HCT116 (cell line): ENCODE data around the gene PIAS3. TPM values are rescaled to one million over a fixed set of nuclear protein-coding genes. Genes with fewer than 3 reads are reported as not detected.

ENCODE experiments used
- ATAC-seq: fragments of 200-7000 bp; cut with Tn5 transposase; 2 replicates; pipeline ENCODE4 v1.9.1; 2020; ENCODE audit warnings: mild to moderate bottlenecking, moderate library complexity
- BruUV-seq: library from RNA; stranded (reverse); fragments of 400-500 nt; replicated peaks from 2 replicates; lab custom pipeline; 2021; lab: Mats Ljungman, UMichigan
- CTCF ChIA-PET: fragments of 300-600 bp; sonication (Branson Sonifier 250); formaldehyde crosslinking; loops from one replicate; lab custom pipeline; 2021; ENCODE audit warnings: antibody characterized with exemption; lab: Charles Lee
- POLR2A ChIA-PET: fragments of 300-600, 350-600 bp; sonication (Branson Sonifier 250); formaldehyde crosslinking; loops from one replicate; lab custom pipeline; 2021; ENCODE audit warnings: antibody characterized with exemption; lab: Charles Lee
- RAD21 ChIA-PET, 2 experiments: fragments of 300-600 bp; sonication (Branson Sonifier 250); formaldehyde crosslinking; loops; one replicate each; lab custom pipeline; 2023; ENCODE audit warnings: low total read pairs in 2 of 2; ENCODE audit not compliant: uncharacterized antibody in 2 of 2, unreplicated experiment in 2 of 2, low non-redundant PET in 1 of 2; lab: Charles Lee
- DNase-seq: peaks from one replicate; pipeline ENCODE4 v3.0.0-alpha.2; 2010; ENCODE audit warnings: low read depth, low spot score
- H2AFZ ChIP-seq: fragments of 200-600 bp; shearing (Covaris generic), sonication (generic); 2 replicates; pipeline ENCODE4 v1.6.1; 2017; ENCODE audit warnings: low read depth, mixed run types, mixed read lengths, antibody characterized with exemption, low read length; ENCODE audit not compliant: poor library complexity, severe bottlenecking
- H3K27ac ChIP-seq: 2 replicates; pipeline ENCODE4 v1.5.1; 2012; ENCODE audit warnings: low read depth, low read length
- H3K27me3 ChIP-seq: fragments of 200-600 bp; sonication (generic); 2 replicates; pipeline ENCODE4 v1.6.1; 2016; ENCODE audit warnings: mixed run types, low read length, mixed read lengths; ENCODE audit not compliant: insufficient read depth
- H3K36me3 ChIP-seq, 2 experiments: fragments of 200-500 bp in 1 of 2; fragments of 200-600 bp in 1 of 2; sonication (Bioruptor generic) in 1 of 2; sonication (generic) in 1 of 2; 2 replicates each; pipeline versions ENCODE4 v1.5.1 to v1.6.1; 2014 to 2016; ENCODE audit warnings: low read length in 2 of 2, inconsistent platforms in 1 of 2, mixed read lengths in 1 of 2, mixed run types in 1 of 2; ENCODE audit not compliant: insufficient read depth in 2 of 2, control insufficient read depth in 1 of 2
- H3K4me1 ChIP-seq, 2 experiments: fragments of 200-600 bp in 1 of 2; sonication (generic) in 1 of 2; 2 replicates each; pipeline versions ENCODE4 v1.5.1 to v1.6.1; 2012 to 2017; ENCODE audit warnings: low read length in 2 of 2, inconsistent platforms in 1 of 2, mild to moderate bottlenecking in 1 of 2, mixed read lengths in 1 of 2, mixed run types in 1 of 2, moderate library complexity in 1 of 2; ENCODE audit not compliant: insufficient read depth in 2 of 2, control insufficient read depth in 1 of 2
- H3K4me2 ChIP-seq: fragments of 200-600 bp; sonication (generic); 2 replicates; pipeline ENCODE4 v1.6.1; 2017; ENCODE audit warnings: mixed run types, low read length, mixed read lengths
- H3K4me3 ChIP-seq, 2 experiments: fragments of 200-600 bp in 1 of 2; sonication (generic) in 1 of 2; replicated peaks in 1 of 2; 2 replicates each; pipeline ENCODE4 v1.5.1; 2011 to 2016; ENCODE audit warnings: low read length in 2 of 2, control low read depth in 1 of 2, low read depth in 1 of 2, mild to moderate bottlenecking in 1 of 2, mixed read lengths in 1 of 2, mixed run types in 1 of 2
- H3K79me2 ChIP-seq: fragments of 200-600 bp; sonication (generic); 2 replicates; pipeline ENCODE4 v1.6.1; 2017; ENCODE audit warnings: mild to moderate bottlenecking, mixed run types, low read length, moderate library complexity, mixed read lengths; ENCODE audit not compliant: insufficient read depth
- H3K9ac ChIP-seq: fragments of 200-600 bp; sonication (generic); 2 replicates; pipeline ENCODE4 v1.6.1; 2016; ENCODE audit warnings: low read length, mixed read lengths
- H3K9me2 ChIP-seq: fragments of 200-600 bp; sonication (generic), shearing (Covaris generic); 2 replicates; pipeline ENCODE4 v1.6.1; 2017; ENCODE audit warnings: mixed run types, mild to moderate bottlenecking, moderate library complexity; ENCODE audit not compliant: insufficient read depth
- H3K9me3 ChIP-seq, 2 experiments: fragments of 200-500 bp in 1 of 2; fragments of 200-600 bp in 1 of 2; sonication (Bioruptor generic) in 1 of 2; sonication (generic) in 1 of 2; 2 replicates each; pipeline ENCODE4 v1.6.1; 2014 to 2017; ENCODE audit warnings: low read length in 2 of 2, mixed read lengths in 2 of 2, inconsistent platforms in 1 of 2, low read depth in 1 of 2, mild to moderate bottlenecking in 1 of 2, mixed run types in 1 of 2, moderate library complexity in 1 of 2; ENCODE audit not compliant: control insufficient read depth in 1 of 2, insufficient read depth in 1 of 2
- H4K20me1 ChIP-seq: fragments of 200-600 bp; sonication (generic), shearing (Covaris generic); 2 replicates; pipeline ENCODE4 v1.6.1; 2017; ENCODE audit warnings: mixed run types, mild to moderate bottlenecking, moderate library complexity; ENCODE audit not compliant: insufficient read depth
- CBX3 ChIP-seq: IDR thresholded peaks from 2 replicates; pipeline ENCODE4 v1.6.1; 2012; ENCODE audit warnings: low read depth
- CEBPB ChIP-seq: IDR thresholded peaks from 2 replicates; pipeline ENCODE4 v1.6.1; 2012; ENCODE audit warnings: low read depth
- CTCF ChIP-seq, 3 experiments: fragments of 200-600 bp in 1 of 3; sonication (generic) in 1 of 3; IDR thresholded peaks in 2 of 3; conservative IDR thresholded peaks in 1 of 3; 2 replicates each; pipeline ENCODE4 v1.5.1; 2012 to 2017; ENCODE audit warnings: low read depth in 2 of 3, low read length in 2 of 3, antibody characterized with exemption in 1 of 3, borderline replicate concordance in 1 of 3, control low read depth in 1 of 3, mild to moderate bottlenecking in 1 of 3, mixed read lengths in 1 of 3, mixed run types in 1 of 3, moderate library complexity in 1 of 3; ENCODE audit not compliant: insufficient read depth in 1 of 3
- EGR1 ChIP-seq: IDR thresholded peaks from 2 replicates; pipeline ENCODE4 v1.6.1; 2012; ENCODE audit warnings: low read depth
- ELF1 ChIP-seq: IDR thresholded peaks from 2 replicates; pipeline ENCODE4 v1.6.1; 2012; ENCODE audit warnings: low read depth, borderline replicate concordance
- EZH2phosphoT487 ChIP-seq: fragments of 200-600 bp; IDR thresholded peaks from 2 replicates; pipeline ENCODE4 v1.6.1; 2018; ENCODE audit warnings: antibody characterized with exemption, borderline replicate concordance
- FOSL1 ChIP-seq: IDR thresholded peaks from 2 replicates; pipeline ENCODE4 v1.6.1; 2012; ENCODE audit warnings: low read depth
- JUND ChIP-seq: IDR thresholded peaks from 2 replicates; pipeline ENCODE4 v1.6.1; 2012
- POLR2A ChIP-seq: IDR thresholded peaks from 2 replicates; pipeline ENCODE4 v1.7.0; 2011; ENCODE audit warnings: borderline replicate concordance; ENCODE audit not compliant: insufficient read depth, insufficient read length; ENCODE audit errors: extremely low read depth
- SIN3A ChIP-seq: IDR thresholded peaks from 2 replicates; pipeline ENCODE4 v1.6.1; 2012; ENCODE audit warnings: low read depth
- SP1 ChIP-seq: IDR thresholded peaks from 2 replicates; pipeline ENCODE4 v1.6.1; 2012; ENCODE audit warnings: low read depth
- TCF7L2 ChIP-seq: IDR thresholded peaks from 2 replicates; pipeline ENCODE4 v1.7.0; 2011; ENCODE audit warnings: borderline replicate concordance, inconsistent platforms; ENCODE audit not compliant: insufficient read depth, insufficient read length; ENCODE audit errors: extremely low read depth
- YY1 ChIP-seq: IDR thresholded peaks from 2 replicates; pipeline ENCODE4 v1.6.1; 2011; ENCODE audit warnings: low read length, low read depth, moderate library complexity, mild to moderate bottlenecking; ENCODE audit not compliant: insufficient replicate concordance; ENCODE audit errors: extremely low read depth
- ZBTB33 ChIP-seq: IDR thresholded peaks from 2 replicates; pipeline ENCODE4 v1.6.1; 2011; ENCODE audit warnings: mild to moderate bottlenecking, low read length, moderate library complexity; ENCODE audit not compliant: insufficient replicate concordance; ENCODE audit errors: extremely low read depth
- ZFX ChIP-seq: fragments of 450-650 bp; IDR thresholded peaks from 2 replicates; pipeline ENCODE4 v1.6.1; 2017
- ZNF274 ChIP-seq: fragments of 200-500 bp; sonication (Bioruptor generic); IDR thresholded peaks from 2 replicates; pipeline ENCODE4 v1.6.1; 2014; ENCODE audit warnings: mild to moderate bottlenecking, low read depth, low read length, inconsistent platforms
- intact Hi-C: fragments of 100-400 bp; cut with micrococcal nuclease; formaldehyde crosslinking; loops from 2 replicates; pipeline ENCODE4 v1.10.0; 2022
- total RNA-seq: library from RNA; stranded (reverse); gene quantifications from one replicate; pipeline ENCODE4 v1.2.1, GENCODE V29; 2021; ENCODE audit not compliant: unreplicated experiment
- TF ChIP-seq, protein P1 (sequence below): IDR thresholded peaks from 2 replicates; pipeline ENCODE4 v1.6.1; 2012
- TF ChIP-seq, protein P2 (sequence below): IDR thresholded peaks from 2 replicates; pipeline ENCODE4 v1.6.1; 2012
- TF ChIP-seq, protein P3 (sequence below): IDR thresholded peaks from 2 replicates; pipeline ENCODE4 v1.6.1; 2012; ENCODE audit warnings: low read depth

The PIAS3 gene
- total RNA-seq, 1 experiment from 2014 or later, result 31.2 TPM

DNA sequence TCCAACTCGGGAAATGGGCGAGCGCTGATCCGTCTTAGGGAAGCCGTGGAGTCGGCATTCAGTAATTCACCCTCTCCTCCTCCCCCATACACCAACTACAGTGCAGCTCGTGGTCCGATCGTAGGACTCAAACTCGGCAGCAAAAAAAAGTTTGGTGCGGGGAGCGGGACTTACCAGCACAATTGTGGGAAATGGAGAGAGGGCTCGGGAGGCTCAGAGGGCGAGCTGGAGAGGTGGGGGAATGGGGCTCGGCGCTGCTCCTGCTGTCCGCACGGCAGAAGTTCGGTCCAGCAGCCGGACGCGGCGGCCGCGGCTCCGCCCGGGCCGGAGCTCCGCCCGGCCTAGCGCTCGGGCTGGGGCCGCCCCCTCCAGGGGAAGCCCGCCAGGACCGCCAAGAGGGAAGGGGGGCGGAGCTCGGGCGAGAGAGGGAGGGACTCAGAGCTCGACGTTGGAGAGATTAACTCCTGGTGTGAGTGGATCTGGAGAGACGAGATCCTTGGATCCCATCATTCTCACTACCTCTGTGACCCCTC lies 676 bp upstream of the PIAS3 start:
- Histone ChIP-seq H3K4me1 (peaks cover 11 to 15% of the 10 kb centered on the region in 2 experiments; a peak in 3 of 4 replicates), H3K9me3 (no peaks in the 10 kb centered on the region), H3K4me2 (peak overlapping the region; percentile 97), H3K9ac (peak overlapping the region; percentile 67), H3K27ac (peak overlapping the region; percentile 71), H3K36me3 (peaks cover 0 to 14% of the 10 kb centered on the region in 2 experiments; a peak in 3 of 4 replicates), H4K20me1 (no peaks in the 10 kb centered on the region), H3K79me2 (peaks cover 5% of the 10 kb centered on the region; the same call in 1 of the 2 replicates), H3K9me2 (no peaks in the 10 kb centered on the region), H3K4me3 (peak overlapping the region; percentile 73 to 75), H3K27me3 (no peaks in the 10 kb centered on the region), H2AFZ (peak overlapping the region; percentile 83)
- ATAC-seq (peak; percentile 81), DNase-seq (peak; percentile 67)
- no TSS peak for BruUV-seq
- intact Hi-C loops, result no loop called here
- ChIA-PET POLR2A (interaction anchor here (0.9 to 2.7 kb wide), 13 partner anchors 10 to 192 kb away, joined by 3 to 22 read pairs (median 5); partner anchors contain the start of genes ANKRD34A, ANKRD35, LIX1L and NUDT17), RAD21 (interaction anchor here in 1 of 2 experiments (1.2 kb wide), 1 partner anchor 176 kb away, joined by 3 read pairs; no protein-coding TSS in a partner anchor), CTCF (interaction anchor here (1.0 to 6.6 kb wide), 8 partner anchors 9 to 120 kb away, joined by 3 to 87 read pairs (median 6); partner anchors contain the start of genes ANKRD34A, NUDT17, POLR3C and POLR3GL)
- TF ChIP-seq, protein P1, sequence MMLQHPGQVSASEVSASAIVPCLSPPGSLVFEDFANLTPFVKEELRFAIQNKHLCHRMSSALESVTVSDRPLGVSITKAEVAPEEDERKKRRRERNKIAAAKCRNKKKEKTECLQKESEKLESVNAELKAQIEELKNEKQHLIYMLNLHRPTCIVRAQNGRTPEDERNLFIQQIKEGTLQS, result no peak
- TF ChIP-seq ZBTB33, result no peak
- TF ChIP-seq EGR1, result 0 out of 2 replicates have a peak, but pooled peaks have one; percentile 2
- no peak for TF ChIP-seq CTCF (IDR thresholded peaks at IDR 0.05 in 2 of 3, conservative IDR thresholded peaks at IDR 0.05 in 1 of 3; ENCODE audit: borderline replicate concordance in 1 of 3, insufficient read depth in 1 of 3, low read depth in 2 of 3, low read length in 2 of 3)
- no peak for TF ChIP-seq JUND
- TF ChIP-seq EZH2phosphoT487, result no peak
- no peak for TF ChIP-seq YY1
- TF ChIP-seq SP1, result no peak
- TF ChIP-seq POLR2A, result peak; percentile 57
- TF ChIP-seq CBX3, result no peak
- TF ChIP-seq ZFX, result no peak
- no peak for TF ChIP-seq ZNF274
- no peak for TF ChIP-seq SIN3A
- TF ChIP-seq, protein P2, sequence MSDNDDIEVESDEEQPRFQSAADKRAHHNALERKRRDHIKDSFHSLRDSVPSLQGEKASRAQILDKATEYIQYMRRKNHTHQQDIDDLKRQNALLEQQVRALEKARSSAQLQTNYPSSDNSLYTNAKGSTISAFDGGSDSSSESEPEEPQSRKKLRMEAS, result peak; percentile 34; the same call in 1 of the 2 replicates
- TF ChIP-seq ELF1, result no peak
- TF ChIP-seq TCF7L2, result no peak
- no peak for TF ChIP-seq CEBPB
- TF ChIP-seq FOSL1, result no peak
- TF ChIP-seq, protein P3, sequence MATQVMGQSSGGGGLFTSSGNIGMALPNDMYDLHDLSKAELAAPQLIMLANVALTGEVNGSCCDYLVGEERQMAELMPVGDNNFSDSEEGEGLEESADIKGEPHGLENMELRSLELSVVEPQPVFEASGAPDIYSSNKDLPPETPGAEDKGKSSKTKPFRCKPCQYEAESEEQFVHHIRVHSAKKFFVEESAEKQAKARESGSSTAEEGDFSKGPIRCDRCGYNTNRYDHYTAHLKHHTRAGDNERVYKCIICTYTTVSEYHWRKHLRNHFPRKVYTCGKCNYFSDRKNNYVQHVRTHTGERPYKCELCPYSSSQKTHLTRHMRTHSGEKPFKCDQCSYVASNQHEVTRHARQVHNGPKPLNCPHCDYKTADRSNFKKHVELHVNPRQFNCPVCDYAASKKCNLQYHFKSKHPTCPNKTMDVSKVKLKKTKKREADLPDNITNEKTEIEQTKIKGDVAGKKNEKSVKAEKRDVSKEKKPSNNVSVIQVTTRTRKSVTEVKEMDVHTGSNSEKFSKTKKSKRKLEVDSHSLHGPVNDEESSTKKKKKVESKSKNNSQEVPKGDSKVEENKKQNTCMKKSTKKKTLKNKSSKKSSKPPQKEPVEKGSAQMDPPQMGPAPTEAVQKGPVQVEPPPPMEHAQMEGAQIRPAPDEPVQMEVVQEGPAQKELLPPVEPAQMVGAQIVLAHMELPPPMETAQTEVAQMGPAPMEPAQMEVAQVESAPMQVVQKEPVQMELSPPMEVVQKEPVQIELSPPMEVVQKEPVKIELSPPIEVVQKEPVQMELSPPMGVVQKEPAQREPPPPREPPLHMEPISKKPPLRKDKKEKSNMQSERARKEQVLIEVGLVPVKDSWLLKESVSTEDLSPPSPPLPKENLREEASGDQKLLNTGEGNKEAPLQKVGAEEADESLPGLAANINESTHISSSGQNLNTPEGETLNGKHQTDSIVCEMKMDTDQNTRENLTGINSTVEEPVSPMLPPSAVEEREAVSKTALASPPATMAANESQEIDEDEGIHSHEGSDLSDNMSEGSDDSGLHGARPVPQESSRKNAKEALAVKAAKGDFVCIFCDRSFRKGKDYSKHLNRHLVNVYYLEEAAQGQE, result no peak
